Measurements from ENCODE around the gene GKN2. TPM values are rescaled to one million over a fixed set of nuclear protein-coding genes. Genes with fewer than 3 reads are reported as not detected.

The GKN2 gene
- total RNA-seq, 1 experiment from 2014 or later = not detected

GRCh38 chr2:68940369-68940768 is 12.3 kb downstream of the GKN2 start (continued):
- TF ChIP-seq, protein P1, sequence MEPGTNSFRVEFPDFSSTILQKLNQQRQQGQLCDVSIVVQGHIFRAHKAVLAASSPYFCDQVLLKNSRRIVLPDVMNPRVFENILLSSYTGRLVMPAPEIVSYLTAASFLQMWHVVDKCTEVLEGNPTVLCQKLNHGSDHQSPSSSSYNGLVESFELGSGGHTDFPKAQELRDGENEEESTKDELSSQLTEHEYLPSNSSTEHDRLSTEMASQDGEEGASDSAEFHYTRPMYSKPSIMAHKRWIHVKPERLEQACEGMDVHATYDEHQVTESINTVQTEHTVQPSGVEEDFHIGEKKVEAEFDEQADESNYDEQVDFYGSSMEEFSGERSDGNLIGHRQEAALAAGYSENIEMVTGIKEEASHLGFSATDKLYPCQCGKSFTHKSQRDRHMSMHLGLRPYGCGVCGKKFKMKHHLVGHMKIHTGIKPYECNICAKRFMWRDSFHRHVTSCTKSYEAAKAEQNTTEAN (CRISPR knock-in tag; IDR thresholded peaks at IDR 0.05) = no peak
- TF ChIP-seq NR3C1 (CRISPR knock-in tag; conservative IDR thresholded peaks at IDR 0.05; ENCODE audit: low read depth) (no peak), ATF1 (CRISPR knock-in tag; IDR thresholded peaks at IDR 0.05) (no peak), NFE2L1 (CRISPR knock-in tag; IDR thresholded peaks at IDR 0.05) (no peak), FOXJ3 (CRISPR knock-in tag; IDR thresholded peaks at IDR 0.05; ENCODE audit: borderline replicate concordance) (no peak)
- TF ChIP-seq, protein P2, sequence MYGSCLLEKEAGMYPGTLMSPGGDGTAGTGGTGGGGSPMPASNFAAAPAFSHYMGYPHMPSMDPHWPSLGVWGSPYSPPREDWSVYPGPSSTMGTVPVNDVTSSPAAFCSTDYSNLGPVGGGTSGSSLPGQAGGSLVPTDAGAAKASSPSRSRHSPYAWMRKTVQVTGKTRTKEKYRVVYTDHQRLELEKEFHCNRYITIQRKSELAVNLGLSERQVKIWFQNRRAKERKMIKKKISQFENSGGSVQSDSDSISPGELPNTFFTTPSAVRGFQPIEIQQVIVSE (CRISPR knock-in tag; IDR thresholded peaks at IDR 0.05; ENCODE audit: borderline replicate concordance) = no peak
- TF ChIP-seq, protein P3, sequence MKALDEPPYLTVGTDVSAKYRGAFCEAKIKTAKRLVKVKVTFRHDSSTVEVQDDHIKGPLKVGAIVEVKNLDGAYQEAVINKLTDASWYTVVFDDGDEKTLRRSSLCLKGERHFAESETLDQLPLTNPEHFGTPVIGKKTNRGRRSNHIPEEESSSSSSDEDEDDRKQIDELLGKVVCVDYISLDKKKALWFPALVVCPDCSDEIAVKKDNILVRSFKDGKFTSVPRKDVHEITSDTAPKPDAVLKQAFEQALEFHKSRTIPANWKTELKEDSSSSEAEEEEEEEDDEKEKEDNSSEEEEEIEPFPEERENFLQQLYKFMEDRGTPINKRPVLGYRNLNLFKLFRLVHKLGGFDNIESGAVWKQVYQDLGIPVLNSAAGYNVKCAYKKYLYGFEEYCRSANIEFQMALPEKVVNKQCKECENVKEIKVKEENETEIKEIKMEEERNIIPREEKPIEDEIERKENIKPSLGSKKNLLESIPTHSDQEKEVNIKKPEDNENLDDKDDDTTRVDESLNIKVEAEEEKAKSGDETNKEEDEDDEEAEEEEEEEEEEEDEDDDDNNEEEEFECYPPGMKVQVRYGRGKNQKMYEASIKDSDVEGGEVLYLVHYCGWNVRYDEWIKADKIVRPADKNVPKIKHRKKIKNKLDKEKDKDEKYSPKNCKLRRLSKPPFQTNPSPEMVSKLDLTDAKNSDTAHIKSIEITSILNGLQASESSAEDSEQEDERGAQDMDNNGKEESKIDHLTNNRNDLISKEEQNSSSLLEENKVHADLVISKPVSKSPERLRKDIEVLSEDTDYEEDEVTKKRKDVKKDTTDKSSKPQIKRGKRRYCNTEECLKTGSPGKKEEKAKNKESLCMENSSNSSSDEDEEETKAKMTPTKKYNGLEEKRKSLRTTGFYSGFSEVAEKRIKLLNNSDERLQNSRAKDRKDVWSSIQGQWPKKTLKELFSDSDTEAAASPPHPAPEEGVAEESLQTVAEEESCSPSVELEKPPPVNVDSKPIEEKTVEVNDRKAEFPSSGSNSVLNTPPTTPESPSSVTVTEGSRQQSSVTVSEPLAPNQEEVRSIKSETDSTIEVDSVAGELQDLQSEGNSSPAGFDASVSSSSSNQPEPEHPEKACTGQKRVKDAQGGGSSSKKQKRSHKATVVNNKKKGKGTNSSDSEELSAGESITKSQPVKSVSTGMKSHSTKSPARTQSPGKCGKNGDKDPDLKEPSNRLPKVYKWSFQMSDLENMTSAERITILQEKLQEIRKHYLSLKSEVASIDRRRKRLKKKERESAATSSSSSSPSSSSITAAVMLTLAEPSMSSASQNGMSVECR (CRISPR knock-in tag; IDR thresholded peaks at IDR 0.05; ENCODE audit: borderline replicate concordance) = no peak

DNA sequence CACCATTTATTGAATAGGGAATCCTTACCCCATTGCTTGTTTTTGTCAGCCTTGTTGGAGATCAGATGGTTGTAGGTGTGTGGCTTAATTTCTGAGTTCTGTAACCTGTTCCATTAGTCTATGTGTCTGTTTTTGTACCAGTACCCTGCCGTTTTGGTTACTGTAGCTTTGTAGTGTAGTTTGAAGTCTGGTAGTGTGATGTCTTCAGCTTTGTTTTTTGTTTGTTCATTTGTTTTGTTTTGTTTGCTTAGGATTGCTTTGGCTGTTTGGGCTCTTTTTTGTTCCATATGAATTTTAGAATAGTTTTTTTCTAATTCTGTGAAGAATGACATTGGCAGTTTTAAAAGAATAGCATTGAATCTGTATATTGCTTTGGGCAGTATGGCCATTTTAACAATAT is 12.7 kb downstream of the GKN2 start:
- ATAC-seq (no peak), DNase-seq (ENCODE audit: low spot score) (no peak)
- Mint-ChIP-seq H3K4me1 (peaks cover 12% of the 10 kb centered on the region), H3K36me3 (no peaks in the 10 kb centered on the region), H3K9me3 (peaks cover 15% of the 10 kb centered on the region), H3K27me3 (ENCODE audit: low read depth) (peaks cover 9% of the 10 kb centered on the region), H3K27ac (no peak overlapping the region), H3K4me3 (no peak overlapping the region)
- ChIA-PET CTCF (no interaction called here), POLR2A (no interaction called here)
- TF ChIP-seq HMGA2 (CRISPR knock-in tag; IDR thresholded peaks at IDR 0.05) = no peak

DNA sequence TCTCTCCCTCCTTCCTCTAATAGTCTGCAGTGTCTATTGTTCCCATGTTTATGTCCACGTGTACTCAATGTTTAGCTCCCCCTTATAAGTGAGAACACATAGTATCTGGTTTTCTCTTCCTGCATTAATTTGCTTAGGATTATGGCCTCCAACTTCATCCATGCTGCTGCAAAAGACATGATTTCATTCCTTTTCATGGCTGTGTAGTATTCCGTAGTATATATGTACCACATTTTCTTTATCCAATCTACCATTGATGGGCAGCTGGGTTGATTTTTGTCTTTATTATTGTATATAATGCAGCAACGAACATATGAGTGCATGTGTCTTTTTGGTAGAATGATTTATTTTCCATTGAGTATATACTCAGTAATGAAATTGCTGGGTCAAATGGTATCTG is 13.8 kb downstream of the GKN2 start:
- TF ChIP-seq, protein P4, sequence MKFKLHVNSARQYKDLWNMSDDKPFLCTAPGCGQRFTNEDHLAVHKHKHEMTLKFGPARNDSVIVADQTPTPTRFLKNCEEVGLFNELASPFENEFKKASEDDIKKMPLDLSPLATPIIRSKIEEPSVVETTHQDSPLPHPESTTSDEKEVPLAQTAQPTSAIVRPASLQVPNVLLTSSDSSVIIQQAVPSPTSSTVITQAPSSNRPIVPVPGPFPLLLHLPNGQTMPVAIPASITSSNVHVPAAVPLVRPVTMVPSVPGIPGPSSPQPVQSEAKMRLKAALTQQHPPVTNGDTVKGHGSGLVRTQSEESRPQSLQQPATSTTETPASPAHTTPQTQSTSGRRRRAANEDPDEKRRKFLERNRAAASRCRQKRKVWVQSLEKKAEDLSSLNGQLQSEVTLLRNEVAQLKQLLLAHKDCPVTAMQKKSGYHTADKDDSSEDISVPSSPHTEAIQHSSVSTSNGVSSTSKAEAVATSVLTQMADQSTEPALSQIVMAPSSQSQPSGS (CRISPR knock-in tag; IDR thresholded peaks at IDR 0.05; ENCODE audit: borderline replicate concordance, low read depth) = no peak
- TF ChIP-seq ZNF425 (CRISPR knock-in tag; conservative IDR thresholded peaks at IDR 0.05) = no peak
- TF ChIP-seq HMGA2 (CRISPR knock-in tag; IDR thresholded peaks at IDR 0.05) = no peak
- TF ChIP-seq ZNF317 (CRISPR knock-in tag; IDR thresholded peaks at IDR 0.05; ENCODE audit: borderline replicate concordance, low read depth) = no peak
- TF ChIP-seq CTCF (IDR thresholded peaks at IDR 0.05) = no peak
- no peak for TF ChIP-seq IRF1 (CRISPR knock-in tag; IDR thresholded peaks at IDR 0.05)
- TF ChIP-seq NFATC4 (CRISPR knock-in tag; IDR thresholded peaks at IDR 0.05) = no peak
- TF ChIP-seq NFE2L1 (CRISPR knock-in tag; IDR thresholded peaks at IDR 0.05) = no peak
- no peak for TF ChIP-seq ZNF219 (CRISPR knock-in tag; IDR thresholded peaks at IDR 0.05; ENCODE audit: borderline replicate concordance)
- no peak for TF ChIP-seq ERG (CRISPR knock-in tag; IDR thresholded peaks at IDR 0.05)
- TF ChIP-seq JAZF1 (CRISPR knock-in tag; IDR thresholded peaks at IDR 0.05) = no peak
- CTCF ChIA-PET = interaction anchor here (2.7 kb wide), 1 partner anchor 14 kb away, joined by 6 read pairs; no protein-coding TSS in a partner anchor
- DNase-seq (ENCODE audit: low spot score) (no peak), ATAC-seq (no peak)
- Mint-ChIP-seq H3K27ac (no peak overlapping the region), H3K4me1 (peaks cover 3% of the 10 kb centered on the region; the same call in 1 of the 2 replicates), H3K9me3 (peaks cover 15% of the 10 kb centered on the region), H3K27me3 (ENCODE audit: low read depth) (peaks cover 9% of the 10 kb centered on the region; the same call in 1 of the 2 replicates), H3K36me3 (no peaks in the 10 kb centered on the region), H3K4me3 (no peak overlapping the region)
- POLR2A ChIA-PET = no interaction called here

All from WTC11 (cell line).